Erythroblast (primary cell): ENCODE measurements around the gene COL25A1.

Experiments used
- GATA1 ChIP-seq: IDR thresholded peaks from 2 replicates; pipeline ENCODE4 v1.6.1; 2011; ENCODE audit warnings: low read depth, mild to moderate bottlenecking, control low read depth, low read length, moderate library complexity
- POLR2A ChIP-seq: IDR thresholded peaks from 2 replicates; pipeline ENCODE4 v1.6.1; 2011; ENCODE audit warnings: mild to moderate bottlenecking, low read length

DNA sequence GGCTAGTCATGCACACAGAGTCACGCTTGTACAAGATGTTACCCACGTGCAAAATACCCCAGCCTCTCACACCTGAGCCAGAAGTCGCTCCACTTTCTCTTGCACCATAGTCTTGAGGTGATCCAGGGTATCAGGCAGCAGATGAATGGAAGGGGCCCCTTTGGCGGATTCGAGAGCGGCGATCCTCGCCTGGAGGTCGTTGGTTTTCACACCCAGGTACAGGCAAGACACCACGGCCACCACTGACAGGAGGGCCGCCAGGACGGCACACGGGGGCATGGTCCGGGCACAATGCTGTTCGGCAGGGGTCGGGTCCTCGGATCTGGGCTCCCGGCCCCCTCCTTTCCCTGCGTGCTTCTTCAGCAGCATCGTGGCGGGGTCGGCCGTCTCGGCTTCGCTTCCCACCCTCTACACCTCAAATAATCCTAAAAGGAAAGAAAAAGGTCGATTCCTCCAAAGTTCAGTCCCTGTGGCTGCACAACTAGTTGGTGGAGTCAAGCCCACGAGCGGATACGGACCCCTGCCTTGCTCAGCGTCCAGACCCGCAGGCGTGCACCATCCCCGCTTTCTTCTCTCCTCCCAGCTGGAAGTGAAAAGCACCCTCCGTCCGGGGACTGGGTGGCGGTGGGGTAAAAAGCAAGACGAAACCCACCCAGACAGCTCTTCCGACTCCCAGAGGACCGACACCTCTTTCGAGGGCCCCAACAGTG lies 652 bp downstream of the COL25A1 start:
- no peak for TF ChIP-seq POLR2A
- TF ChIP-seq GATA1, result no peak
